ENCODE measurements around the gene SIKE1. TPM values are rescaled to one million over a fixed set of nuclear protein-coding genes. Genes with fewer than 3 reads are reported as not detected.

The SIKE1 gene
- polyA plus RNA-seq, 1 donor (not counting 4 experiments of a cell fraction or from before 2014, with no cell fraction given), result 40.3 TPM

DNA sequence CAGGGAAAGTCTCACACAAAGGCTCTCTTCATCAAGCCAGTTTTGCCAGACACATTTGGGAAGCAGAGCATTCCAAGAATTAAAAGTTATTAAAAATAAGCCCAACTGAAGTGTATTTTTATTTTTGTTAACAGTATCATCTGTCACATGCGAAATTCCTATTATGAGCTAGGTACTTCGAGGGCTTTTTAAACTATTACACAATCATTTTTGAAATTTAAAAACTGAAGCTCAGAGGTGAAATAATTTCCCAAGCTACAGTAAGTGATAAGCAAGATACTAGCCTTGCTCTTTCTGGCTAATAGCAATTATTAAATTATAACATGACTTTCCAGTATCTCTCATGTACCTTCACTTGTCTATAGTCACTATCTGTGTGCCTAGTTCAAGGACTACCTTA, 51.9 kb downstream of the SIKE1 start:
- H3K79me2 ChIP-seq (ENCODE audit: control insufficient read depth, insufficient read depth, low read length), result peaks cover 17% of the 10 kb centered on the region
- no peak overlapping the region for H3K9ac ChIP-seq (ENCODE audit: control insufficient read depth, extremely low read depth, insufficient read depth, low read length)
- no peaks in the 10 kb centered on the region for H3K4me1 ChIP-seq (ENCODE audit: control insufficient read depth, extremely low read depth, insufficient read depth, low read length)
- H3K36me3 ChIP-seq (ENCODE audit: control insufficient read depth in 2 of 2, extremely low read depth in 1 of 2, insufficient read depth in 2 of 2, low read length in 2 of 2), result peaks cover 21 to 40% of the 10 kb centered on the region in 2 experiments
- H3K4me2 ChIP-seq (ENCODE audit: control insufficient read depth, extremely low read depth, insufficient read depth, low read depth, low read length), result no peak overlapping the region
- no peak for FAIRE-seq
- dilution Hi-C loops (cut with MboI; ENCODE audit: extremely low pct_ligation_motif_present, low sequenced_read_pairs), result no loop called here
- H4K20me1 ChIP-seq (ENCODE audit: control insufficient read depth, extremely low read depth, insufficient read depth, low read length), result no peaks in the 10 kb centered on the region
- no peak overlapping the region for H2AFZ ChIP-seq (ENCODE audit: control insufficient read depth, low read length)
- H3K9me3 ChIP-seq (ENCODE audit: control insufficient read depth, low read depth, low read length), result no peaks in the 10 kb centered on the region
- H3K27ac ChIP-seq (ENCODE audit: control insufficient read depth, insufficient read depth, low read length), result no peak overlapping the region
- DNase-seq (ENCODE audit: low read depth, low spot score), result no peak
- H3K9me1 ChIP-seq (ENCODE audit: control insufficient read depth, extremely low read depth, insufficient read depth, low read length), result no peaks in the 10 kb centered on the region
- no peak for TF ChIP-seq EZH2 (IDR thresholded peaks at IDR 0.05; ENCODE audit: low read length)
- TF ChIP-seq, protein P1, sequence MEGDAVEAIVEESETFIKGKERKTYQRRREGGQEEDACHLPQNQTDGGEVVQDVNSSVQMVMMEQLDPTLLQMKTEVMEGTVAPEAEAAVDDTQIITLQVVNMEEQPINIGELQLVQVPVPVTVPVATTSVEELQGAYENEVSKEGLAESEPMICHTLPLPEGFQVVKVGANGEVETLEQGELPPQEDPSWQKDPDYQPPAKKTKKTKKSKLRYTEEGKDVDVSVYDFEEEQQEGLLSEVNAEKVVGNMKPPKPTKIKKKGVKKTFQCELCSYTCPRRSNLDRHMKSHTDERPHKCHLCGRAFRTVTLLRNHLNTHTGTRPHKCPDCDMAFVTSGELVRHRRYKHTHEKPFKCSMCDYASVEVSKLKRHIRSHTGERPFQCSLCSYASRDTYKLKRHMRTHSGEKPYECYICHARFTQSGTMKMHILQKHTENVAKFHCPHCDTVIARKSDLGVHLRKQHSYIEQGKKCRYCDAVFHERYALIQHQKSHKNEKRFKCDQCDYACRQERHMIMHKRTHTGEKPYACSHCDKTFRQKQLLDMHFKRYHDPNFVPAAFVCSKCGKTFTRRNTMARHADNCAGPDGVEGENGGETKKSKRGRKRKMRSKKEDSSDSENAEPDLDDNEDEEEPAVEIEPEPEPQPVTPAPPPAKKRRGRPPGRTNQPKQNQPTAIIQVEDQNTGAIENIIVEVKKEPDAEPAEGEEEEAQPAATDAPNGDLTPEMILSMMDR (optimal IDR thresholded peaks at IDR 0.05 in 1 of 3, IDR thresholded peaks at IDR 0.05 in 1 of 3, conservative IDR thresholded peaks at IDR 0.05 in 1 of 3; ENCODE audit: extremely low read depth in 1 of 3, insufficient read depth in 2 of 3, low read length in 3 of 3), result no peak
- H3K4me3 ChIP-seq (ENCODE audit: control insufficient read depth in 2 of 3, extremely low read depth in 1 of 3, insufficient read depth in 2 of 3, low read depth in 1 of 3, low read length in 3 of 3), result no peak overlapping the region
- no peaks in the 10 kb centered on the region for H3K27me3 ChIP-seq (ENCODE audit: control insufficient read depth, extremely low read depth, insufficient read depth, low read length)

DNA sequence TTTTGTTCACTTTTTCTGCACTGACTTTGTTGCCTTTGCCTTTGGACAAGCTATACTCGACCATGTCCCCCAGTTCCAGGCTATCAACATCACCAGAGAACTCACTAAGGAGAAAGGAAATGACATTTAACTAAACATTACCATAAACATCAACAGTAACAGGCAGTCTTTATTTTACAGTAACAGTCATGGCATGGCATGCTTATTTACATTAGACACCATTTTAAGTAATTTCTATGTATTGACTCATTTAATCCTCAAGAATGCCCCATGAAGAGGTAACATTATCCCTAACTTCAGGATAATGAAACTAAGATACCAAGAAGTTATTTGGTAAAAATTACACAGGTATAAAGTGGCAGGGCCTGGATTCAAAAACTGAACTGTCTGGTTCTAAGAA, 55.3 kb downstream of the SIKE1 start:
- DNase-seq (ENCODE audit: low read depth, low spot score), result no peak
- no peak overlapping the region for H2AFZ ChIP-seq (ENCODE audit: control insufficient read depth, low read length)
- peaks cover 6% of the 10 kb centered on the region for H3K79me2 ChIP-seq (ENCODE audit: control insufficient read depth, insufficient read depth, low read length)
- H3K27me3 ChIP-seq (ENCODE audit: control insufficient read depth, extremely low read depth, insufficient read depth, low read length), result no peaks in the 10 kb centered on the region
- H3K9me1 ChIP-seq (ENCODE audit: control insufficient read depth, extremely low read depth, insufficient read depth, low read length), result no peaks in the 10 kb centered on the region
- no peak overlapping the region for H3K9ac ChIP-seq (ENCODE audit: control insufficient read depth, extremely low read depth, insufficient read depth, low read length)
- H3K4me2 ChIP-seq (ENCODE audit: control insufficient read depth, extremely low read depth, insufficient read depth, low read depth, low read length), result no peak overlapping the region
- dilution Hi-C loops (cut with MboI; ENCODE audit: extremely low pct_ligation_motif_present, low sequenced_read_pairs), result no loop called here
- H3K36me3 ChIP-seq (ENCODE audit: control insufficient read depth in 2 of 2, extremely low read depth in 1 of 2, insufficient read depth in 2 of 2, low read length in 2 of 2), result peaks cover 18 to 39% of the 10 kb centered on the region in 2 experiments
- no peak for FAIRE-seq
- H3K9me3 ChIP-seq (ENCODE audit: control insufficient read depth, low read depth, low read length), result no peaks in the 10 kb centered on the region
- H3K4me1 ChIP-seq (ENCODE audit: control insufficient read depth, extremely low read depth, insufficient read depth, low read length), result no peaks in the 10 kb centered on the region
- H4K20me1 ChIP-seq (ENCODE audit: control insufficient read depth, extremely low read depth, insufficient read depth, low read length), result no peaks in the 10 kb centered on the region
- TF ChIP-seq, protein P1 (optimal IDR thresholded peaks at IDR 0.05 in 1 of 3, IDR thresholded peaks at IDR 0.05 in 1 of 3, conservative IDR thresholded peaks at IDR 0.05 in 1 of 3; ENCODE audit: extremely low read depth in 1 of 3, insufficient read depth in 2 of 3, low read length in 3 of 3), result no peak
- TF ChIP-seq EZH2 (IDR thresholded peaks at IDR 0.05; ENCODE audit: low read length), result no peak
- no peak overlapping the region for H3K27ac ChIP-seq (ENCODE audit: control insufficient read depth, insufficient read depth, low read length)
- no peak overlapping the region for H3K4me3 ChIP-seq (ENCODE audit: control insufficient read depth in 2 of 3, extremely low read depth in 1 of 3, insufficient read depth in 2 of 3, low read depth in 1 of 3, low read length in 3 of 3)

Measured in keratinocyte (primary cell).